GM12801 (cell line): ENCODE measurements around the gene NTM.

Source experiments
- TF ChIP-seq, protein P1 (sequence below): IDR thresholded peaks from one replicate; pipeline ENCODE4 v1.5.1; 2011; ENCODE audit warnings: control low read depth; ENCODE audit not compliant: insufficient read length; ENCODE audit errors: extremely low read depth

NTM gene

DNA sequence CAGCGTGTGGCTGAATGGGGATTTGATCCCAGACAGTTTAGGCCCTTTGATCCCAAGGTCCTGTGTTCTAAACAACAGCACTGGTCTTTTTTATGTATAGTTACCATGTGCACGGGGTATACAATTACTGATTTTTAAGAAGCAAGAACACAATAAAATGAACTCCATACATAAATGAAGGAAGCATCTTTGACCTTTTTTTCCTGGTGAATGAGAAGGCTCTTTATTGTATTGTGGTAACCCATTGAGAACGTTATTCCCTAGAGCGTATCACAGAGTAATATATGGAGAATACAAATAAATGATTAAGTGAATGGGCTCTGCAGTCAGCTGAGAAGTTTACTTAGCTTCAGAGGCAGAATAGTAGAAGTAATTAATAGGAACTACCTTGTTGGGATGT is 563.6 kb downstream of the NTM start:
- TF ChIP-seq, protein P1, sequence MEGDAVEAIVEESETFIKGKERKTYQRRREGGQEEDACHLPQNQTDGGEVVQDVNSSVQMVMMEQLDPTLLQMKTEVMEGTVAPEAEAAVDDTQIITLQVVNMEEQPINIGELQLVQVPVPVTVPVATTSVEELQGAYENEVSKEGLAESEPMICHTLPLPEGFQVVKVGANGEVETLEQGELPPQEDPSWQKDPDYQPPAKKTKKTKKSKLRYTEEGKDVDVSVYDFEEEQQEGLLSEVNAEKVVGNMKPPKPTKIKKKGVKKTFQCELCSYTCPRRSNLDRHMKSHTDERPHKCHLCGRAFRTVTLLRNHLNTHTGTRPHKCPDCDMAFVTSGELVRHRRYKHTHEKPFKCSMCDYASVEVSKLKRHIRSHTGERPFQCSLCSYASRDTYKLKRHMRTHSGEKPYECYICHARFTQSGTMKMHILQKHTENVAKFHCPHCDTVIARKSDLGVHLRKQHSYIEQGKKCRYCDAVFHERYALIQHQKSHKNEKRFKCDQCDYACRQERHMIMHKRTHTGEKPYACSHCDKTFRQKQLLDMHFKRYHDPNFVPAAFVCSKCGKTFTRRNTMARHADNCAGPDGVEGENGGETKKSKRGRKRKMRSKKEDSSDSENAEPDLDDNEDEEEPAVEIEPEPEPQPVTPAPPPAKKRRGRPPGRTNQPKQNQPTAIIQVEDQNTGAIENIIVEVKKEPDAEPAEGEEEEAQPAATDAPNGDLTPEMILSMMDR = no peak

- TF ChIP-seq, protein P1 = no peak
Measured at GRCh38 chr11:131938351-131938751, 567.9 kb downstream of the NTM start.

DNA sequence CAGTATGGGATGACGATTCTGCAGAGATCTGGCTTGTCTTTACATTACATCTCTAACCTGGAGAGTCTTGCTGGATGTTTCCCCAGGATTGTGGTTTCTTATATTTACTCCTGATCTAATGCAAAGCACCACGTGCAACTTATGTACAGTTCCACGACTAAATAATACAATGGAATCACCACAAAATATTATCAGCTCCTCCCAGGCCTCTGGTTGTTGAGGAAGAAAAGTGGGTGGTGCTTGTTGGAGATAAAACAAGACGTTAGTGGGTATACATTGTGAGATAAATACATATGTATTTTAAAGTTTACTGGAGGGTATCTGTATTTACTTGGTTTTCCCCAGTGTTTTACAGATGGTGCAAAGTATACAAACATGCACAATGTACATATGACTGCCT is 569.7 kb downstream of the NTM start:
- TF ChIP-seq, protein P1 = no peak

GRCh38 chr11:131942878-131943277 is 572.5 kb downstream of the NTM start:
- TF ChIP-seq, protein P1 = no peak

GRCh38 chr11:131943295-131943694 is 572.9 kb downstream of the NTM start:
- TF ChIP-seq, protein P1 = no peak

- TF ChIP-seq, protein P1 = no peak
Measured at GRCh38 chr11:131944736-131945135, 574.3 kb downstream of the NTM start.

- TF ChIP-seq, protein P1 = no peak
Measured at GRCh38 chr11:131945706-131946105, 575.3 kb downstream of the NTM start.

- TF ChIP-seq, protein P1 = no peak
Measured at GRCh38 chr11:131947511-131947910, 577.1 kb downstream of the NTM start.
